Stimulated activated CD8-positive, alpha-beta memory T cell treated with anti-CD3 and anti-CD28 coated beads, Interleukin-4, amount 100 ng/mL, for 4 hours (primary cell): ENCODE measurements around the gene SCN4B.
A peak's percentile ranks its signal among the peaks of the same experiment; 100 is the strongest.

ENCODE experiments used
- DNase-seq, 2 donors: peaks; one replicate each; pipeline ENCODE4 v3.0.0-alpha.2; 2020; ENCODE audit warnings: low read depth in 2 of 2, low spot score in 1 of 2

SCN4B gene

DNA sequence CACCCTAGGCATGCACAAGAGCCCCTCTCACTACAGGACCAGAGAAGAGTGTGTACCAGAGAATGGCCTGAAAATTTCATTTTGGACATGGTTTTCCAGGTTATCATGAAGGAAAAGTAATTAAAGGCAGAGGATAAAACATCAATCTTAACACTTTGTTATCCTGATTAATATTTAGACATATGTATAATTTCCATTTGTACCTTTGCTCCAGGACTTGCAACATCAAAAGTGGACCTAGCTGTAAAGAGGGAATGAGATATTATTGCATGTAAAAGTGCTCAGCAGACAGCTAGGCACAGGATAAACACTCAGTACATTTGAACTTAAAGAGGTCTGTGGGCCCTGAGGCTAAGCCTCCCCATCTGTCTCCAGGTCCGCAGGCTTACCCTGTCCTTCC, 2.0 kb upstream of the SCN4B start:
- no peak for DNase-seq

DNA sequence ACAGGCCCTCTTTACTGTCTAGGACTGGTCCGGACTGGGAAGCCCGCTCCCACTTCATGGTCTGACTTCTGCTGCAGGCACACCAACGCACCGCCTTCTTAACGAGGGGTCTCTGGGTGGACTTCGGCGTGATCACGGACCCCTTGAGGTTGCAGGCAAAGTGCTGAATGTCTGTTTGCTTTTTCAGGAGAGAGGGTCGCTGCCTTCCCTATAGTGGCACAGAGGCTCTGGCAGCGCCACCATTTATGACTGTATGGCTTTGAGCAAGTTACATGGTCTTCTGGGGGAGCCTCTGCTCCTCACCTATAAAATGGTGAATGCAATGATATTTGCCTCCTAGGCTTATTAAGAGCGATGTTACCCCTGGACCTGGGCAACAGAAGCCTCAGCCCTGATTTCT, 1.4 kb upstream of the SCN4B start:
- DNase-seq = no peak

DNA sequence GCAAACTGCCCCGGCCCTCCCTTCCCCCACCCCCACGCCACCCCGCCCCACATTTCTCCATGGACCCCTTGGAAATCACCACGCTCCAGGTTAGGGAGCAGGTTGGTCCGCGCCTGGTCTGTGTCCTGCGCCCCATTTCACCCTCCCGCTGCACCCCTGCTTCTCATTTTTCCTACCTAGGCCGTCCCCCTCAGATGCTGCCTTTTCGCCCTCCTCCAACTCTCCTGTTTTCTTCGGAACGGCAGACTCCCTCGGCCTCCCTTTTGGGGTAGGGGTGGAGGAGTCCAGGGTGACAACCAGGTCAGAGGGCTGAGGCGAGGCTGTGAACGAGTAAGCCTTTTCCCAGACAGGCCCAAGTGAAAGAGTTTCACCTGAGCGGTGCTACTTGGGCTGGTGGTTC, 893 bp upstream of the SCN4B start:
- no peak for DNase-seq

DNA sequence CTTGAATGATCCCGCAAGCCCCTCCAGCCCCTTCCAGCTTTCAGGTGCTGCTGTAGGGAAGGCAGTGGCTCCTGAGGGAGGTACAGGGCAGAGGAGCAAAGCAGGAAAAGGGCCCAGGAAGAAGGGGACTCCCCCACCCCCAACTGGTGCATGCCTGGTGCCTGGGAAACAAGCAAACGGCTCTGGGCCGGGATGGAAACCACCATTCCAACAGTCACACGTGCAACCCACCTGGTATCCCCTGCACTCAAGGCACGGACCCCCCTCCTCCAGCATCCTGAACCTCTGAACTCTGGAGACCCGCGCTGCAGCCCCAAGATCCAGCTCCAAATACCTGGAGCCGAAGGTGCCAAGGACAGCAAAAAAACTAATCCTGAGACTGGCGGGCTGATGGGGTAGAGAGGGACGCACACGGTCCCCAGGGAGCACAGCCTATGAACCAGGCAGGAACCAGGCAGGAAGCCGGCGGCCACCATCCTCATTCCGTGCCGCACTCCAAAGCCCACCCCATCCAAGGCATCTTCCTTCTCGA, 537 bp downstream of the SCN4B start:
- DNase-seq = no peak

DNA sequence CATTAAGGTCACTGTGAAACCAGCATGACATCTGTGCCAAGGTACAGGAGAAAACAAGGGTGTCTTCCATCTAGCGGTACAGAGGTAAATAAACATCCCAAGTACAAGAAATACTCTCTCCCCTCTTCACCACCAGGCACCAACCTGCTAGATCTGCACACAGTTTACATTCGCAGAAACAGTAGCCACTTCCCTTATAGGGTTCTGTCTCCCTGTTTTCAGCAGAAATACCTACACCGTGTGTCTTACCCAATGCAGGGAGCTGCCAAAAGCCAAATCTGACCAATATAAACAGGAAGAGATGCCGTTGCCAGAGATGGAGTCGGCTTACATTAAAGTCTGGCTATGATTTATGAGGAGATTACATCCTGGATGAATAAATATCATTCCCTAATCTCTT, 1.2 kb downstream of the SCN4B start:
- no peak for DNase-seq

DNA sequence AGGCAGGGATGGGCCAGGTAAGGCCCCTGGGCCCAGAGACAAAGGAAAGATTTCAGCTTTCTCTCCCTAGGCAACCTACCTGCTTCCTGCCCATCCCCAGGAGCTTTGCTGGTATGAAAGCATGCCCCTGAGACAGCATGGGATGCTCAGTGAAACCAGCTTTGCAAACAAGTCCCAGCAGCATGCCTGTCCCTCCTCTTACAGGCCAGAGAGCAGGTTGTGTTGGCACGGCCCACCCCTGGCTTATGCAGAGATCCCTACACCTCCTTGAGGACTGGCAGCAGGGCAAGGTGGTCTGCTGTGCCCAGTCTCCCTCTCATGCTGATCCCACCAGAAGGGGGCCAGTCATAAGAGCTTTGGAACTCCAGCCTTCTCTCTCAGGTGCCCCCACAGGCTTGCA, 3.1 kb downstream of the SCN4B start:
- DNase-seq = no peak

DNA sequence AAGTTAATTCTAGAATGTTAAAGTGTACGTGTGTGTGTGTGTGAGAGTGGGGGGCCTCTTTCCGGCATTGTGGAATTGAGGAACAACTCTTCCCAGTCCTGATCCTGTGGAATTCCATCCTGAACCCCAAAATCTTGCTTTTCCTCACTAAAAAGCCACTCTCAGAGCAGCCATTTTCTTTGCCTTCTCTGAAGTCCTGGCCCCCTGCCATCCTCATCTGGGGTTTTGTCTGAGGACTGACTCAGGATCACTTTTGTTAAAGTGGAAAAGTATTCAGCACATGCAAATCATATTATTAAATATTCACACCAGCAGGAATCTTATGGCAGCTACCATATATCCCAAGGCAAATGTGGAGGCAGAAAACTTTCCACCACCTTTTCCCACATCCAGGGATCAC, 3.8 kb downstream of the SCN4B start:
- no peak for DNase-seq

DNA sequence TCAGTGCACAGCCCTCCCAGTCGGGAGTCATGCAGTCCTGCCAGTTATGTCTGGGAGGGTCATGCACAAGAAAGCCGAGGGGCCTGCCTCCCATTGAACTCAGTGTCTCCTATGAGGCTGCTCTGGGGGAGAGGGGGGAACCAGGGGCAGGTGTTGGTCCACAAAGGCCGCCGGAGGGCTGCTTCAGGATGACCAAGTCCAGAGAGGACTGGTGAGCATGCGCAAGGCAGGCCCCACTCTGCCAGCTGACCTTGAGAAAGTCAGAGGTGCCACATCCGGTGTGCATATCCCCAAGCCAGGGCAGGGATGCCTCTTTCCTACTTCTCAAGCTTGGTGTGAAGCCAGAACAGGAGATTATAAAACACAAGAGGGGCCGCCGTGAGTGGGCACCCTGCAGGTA, 4.4 kb downstream of the SCN4B start:
- DNase-seq = no peak

DNA sequence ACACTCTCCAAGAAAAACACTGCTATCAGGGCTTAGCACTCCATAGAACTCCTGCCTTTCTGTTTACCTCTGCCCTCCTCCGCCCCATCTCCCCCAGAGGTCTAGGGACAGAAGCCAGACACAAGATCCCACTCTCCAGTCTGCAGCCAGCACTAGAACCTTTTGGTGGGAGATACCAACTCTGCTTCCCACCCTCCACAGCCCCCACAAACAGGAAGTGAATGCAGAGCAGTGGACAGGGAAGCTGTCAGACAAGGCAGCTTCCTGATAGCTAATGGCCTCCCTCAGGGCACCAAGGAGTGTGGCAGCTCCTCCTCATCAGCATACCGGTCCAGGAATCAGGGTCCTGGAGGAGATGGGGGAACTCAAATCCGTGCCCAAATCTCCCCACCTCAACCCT, 5.1 kb downstream of the SCN4B start:
- DNase-seq = no peak

DNA sequence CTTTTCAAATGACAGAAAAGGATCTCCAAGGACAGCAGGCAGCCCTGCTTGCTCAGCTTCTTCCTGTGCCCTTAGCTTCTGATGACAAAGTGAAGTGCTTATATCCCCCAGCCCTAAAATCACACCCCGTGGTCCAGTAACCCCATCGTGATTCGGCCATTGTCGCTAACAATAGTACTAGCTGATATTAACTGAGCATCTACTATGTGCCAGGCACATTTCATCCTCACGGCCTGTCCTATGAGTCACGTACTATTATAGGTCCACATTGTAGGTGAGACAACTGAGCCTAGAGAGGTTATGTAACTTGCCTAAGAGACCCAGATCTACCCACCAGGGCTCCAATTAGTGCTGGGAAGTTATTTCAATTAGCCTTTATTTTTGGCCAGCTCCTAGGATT, 6.1 kb downstream of the SCN4B start:
- no peak for DNase-seq

DNA sequence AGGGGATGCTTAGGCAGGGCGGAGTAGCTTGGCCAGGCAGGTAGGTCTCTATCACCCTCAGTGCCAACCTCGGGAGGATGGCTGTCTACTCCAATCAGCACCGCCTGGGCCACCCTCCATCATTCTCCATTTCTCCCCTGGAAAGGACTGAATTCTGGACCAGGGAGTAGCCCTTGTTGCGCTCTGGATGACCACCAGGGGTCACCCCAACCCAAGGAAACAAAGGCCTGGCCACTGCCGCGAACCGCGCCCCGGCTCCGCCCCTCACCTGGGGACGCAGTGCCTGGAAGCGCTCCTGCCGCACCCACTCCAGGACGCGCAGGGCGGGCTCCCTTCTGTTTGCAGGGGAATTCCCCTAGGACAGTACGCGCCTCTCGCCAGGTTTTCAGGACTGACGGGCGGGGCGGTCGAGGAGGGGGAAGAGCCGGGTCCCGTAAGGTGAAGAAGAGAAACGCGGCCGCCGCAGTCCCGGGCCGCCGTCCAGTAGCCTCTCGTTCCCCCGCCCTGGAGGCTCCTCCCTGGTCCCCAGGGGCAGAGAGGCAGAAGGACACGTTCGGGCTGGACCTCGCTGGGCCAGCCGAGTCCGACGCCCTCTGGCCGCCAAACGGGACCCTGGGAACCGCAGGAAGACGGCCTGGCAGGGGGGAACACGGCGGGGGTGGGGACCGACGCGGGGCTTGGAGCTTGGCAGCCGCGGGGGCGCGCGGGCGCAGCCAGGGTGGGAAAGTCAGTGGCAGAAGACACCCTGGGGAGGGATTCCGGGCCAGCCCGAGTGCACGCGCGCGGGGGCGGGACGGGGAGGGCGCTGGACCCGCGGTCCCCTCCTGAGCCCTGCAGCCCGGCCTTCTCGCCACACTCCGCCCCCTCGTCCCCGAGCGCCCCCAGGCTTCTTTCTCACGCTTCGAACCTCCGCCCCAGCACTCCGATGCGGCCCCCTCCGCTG, 7.1 kb downstream of the SCN4B start:
- DNase-seq = peak; percentile 67 to 72

DNA sequence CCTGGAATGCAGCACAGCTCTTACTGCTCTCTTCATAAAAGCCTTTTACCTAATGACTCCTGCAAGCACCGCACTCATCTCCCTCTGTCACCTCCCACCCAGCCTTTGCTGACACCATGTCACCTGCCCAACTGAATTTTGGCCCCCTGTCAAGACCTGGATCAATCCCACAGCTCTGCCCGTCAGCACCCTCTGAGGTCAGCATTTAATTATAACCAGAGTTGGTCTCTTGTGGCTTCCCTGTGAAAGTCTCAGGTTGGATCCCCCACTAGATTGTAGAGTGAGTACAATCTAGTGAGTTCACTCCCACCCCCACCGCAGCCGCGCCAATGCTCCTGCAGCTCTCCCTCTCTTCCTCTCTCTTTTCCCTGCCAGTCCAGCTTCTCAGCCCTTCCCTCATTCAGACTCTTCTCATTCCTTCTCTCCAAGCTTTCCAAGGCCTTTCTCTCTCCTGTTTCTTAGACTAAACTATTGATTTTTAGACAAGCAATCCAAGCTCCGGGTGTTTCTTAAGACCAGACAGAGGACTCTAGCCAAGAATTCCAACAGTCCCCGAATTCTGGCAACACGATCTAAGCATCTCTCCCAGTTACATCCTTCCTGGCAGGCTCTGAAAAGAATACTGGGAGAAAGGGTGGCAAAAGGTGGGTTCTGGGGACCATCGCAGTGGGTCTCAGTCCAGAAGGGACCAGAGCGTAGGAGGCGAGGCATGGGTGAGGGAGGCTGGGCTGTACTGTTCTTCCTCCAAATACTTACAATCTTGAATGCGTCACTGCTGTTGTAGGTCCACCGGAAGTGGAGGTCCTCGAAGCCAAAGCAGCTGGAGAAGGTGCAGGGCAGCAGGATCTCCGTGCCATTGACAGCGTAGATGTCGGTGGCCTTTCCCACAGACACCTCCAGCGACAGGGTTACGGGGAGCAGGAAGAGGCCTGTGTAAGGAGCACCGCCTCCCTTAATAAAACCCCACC, 8.0 kb downstream of the SCN4B start:
- no peak for DNase-seq

DNA sequence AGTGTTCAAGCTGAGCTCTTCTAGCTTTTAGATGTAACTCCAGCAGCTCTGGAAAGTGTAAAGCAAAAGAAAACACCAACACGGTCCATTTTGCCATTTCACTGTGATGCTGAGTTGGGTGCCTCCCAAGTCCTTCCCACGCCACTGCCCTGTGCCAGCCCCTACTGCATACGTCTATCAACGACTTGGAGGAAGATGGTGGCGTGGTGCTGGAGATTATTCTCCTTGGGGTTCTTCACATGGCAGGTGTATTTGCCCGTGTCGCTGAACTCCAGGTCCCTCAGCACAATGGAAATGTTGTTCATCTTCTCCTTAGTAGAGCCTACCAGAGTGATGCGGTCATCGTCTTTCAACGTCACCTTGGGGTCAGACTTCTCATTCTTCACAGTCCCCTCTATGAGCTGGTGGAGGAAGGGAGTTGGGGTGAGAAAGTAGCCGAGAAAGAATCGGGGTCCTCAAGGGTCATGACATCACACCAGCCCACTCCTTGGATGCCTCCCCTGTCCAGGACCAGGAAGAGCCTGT, 8.9 kb downstream of the SCN4B start:
- no peak for DNase-seq

DNA sequence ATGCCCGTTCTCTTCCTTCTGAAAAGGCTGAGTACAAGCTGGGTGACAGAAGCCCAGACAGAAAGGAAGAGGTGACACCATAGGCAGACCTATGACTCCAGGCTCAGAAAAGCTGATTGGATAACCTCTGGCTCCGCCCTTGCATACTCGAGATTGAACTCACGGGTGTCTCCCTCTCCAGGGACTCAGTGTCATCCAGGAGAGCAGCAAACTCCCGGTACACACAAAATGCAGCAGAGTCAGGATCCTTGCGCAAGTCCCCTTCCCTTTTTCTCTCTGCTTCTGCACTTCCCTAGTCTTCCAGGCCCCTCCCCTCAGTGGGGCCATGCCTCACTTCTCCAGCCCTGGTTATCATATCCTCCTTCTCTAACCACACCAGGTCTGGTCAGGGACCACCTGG, 9.8 kb downstream of the SCN4B start:
- no peak for DNase-seq

DNA sequence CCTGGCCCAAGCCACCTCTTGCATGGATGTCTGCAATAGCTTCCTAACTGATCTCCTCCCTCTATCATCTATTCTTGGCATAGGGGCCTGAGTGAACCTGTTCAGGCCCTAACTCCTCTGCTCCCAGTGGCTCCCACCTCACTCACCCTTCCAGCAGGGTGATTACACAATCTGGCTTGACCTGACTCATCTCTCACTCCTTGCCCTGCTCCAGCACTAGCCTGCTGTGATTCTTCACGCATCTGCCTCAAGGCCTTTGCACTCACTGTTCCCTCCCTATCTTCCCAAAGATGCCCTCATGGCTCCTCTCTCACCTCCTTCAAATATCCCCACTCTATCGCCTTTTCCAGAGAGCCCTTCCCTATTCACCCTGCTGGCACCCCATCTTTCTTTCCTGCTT, 10.5 kb downstream of the SCN4B start:
- DNase-seq = no peak

DNA sequence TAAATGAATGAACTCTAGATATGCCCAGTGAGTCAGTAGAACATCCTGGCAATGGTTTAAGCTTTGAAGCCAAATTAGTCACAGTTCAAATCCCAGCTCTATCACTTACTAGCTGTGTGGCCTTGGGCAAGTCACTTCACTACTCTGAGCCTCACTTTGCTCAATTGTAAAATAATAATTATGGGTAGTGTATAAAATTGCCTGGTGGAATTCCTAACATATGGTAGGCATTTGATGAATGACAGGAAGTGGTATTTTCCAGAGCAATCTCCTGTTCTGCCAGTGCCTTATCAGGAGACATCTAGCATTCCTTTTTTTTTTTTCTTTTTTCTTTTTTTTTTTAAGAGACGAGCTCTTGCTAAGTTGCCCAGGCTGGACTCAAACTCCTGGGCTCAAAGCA, 13.0 kb downstream of the SCN4B start:
- no peak for DNase-seq

DNA sequence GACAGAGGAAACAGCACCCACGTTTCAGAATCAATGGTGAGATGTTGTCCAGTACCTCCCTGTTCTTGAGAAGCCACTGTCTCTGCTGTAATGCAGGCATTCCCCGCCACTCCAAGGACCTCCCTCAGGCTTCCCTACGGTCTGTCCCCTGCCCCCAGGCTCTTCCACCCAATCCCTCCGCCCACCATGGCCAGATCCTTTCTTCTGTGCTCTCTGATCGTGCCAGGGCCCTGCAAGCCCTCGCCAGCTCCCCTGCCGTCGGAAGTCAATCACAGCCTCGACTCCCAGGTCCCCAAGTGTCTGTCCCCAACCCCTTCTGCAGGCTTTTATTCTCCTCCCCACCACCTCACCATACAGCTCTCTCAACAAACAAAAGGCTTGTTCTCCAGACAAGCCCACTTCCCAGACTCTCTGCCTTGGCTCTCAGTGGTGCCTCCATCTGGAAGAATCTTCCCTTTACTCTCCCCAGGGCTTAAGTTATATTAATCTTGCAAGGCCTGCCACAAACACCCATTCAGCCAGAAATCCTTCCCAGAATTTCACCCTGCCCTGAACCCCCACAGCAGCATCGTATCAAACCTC, 13.7 kb downstream of the SCN4B start:
- no peak for DNase-seq

DNA sequence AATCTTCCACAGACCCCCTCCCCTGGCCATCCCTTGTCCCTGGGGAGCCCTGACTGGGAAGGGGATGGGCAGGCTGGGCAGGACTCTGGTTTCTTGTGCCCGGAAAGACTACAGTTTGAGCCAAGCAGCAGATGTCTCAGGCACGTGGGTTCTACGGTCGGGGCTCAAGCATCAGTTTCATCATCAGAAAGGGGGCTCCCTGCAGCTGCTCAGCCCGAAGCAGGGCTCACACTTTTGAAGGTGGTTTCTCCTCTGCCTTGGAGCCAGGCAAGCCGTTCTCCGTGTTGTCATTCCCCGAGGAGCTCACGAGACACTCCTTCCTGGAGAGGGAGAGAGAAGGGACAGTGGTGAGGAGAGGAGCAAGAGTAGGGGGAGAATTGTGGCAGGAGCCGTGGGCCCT, 15.8 kb downstream of the SCN4B start:
- no peak for DNase-seq

DNA sequence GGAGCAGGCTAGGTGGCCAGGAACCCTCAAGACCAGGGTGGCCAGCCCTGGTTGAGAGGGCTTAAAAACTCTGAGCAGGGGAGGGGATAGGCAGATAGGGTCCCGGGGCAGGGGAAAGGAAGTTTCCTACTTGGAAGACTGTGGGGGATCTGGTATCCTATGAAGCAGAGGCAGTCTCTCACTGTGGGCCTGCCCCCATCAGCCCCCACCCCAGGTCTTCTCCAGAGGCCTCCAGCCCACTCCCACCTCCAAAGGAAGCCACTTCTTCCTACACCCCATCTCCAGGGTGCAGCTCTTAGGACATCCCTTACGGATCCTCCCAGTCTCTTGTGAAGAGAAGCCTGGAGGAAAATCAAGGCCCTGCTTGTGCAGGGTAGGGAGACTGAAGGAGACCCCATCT, 16.3 kb downstream of the SCN4B start:
- DNase-seq = no peak

DNA sequence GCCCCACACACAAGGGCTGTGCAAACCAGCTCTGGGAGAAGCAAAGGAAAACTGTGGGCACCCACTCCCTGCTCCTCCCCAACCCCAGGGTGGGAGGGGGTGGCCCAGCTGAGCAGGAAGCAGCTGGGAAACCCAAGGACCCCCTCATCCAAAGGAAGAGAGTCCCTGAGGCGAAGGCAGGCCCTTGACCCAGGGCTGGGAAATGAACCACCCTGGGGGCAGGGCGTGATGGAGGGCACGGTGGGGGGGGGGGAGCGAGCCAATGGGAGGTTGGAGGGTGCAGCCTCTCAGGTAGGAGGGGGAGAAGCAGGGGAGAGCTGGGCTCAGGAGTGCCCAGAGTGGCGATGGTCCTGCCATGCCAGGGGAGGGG, 16.8 kb downstream of the SCN4B start:
- DNase-seq = no peak

DNA sequence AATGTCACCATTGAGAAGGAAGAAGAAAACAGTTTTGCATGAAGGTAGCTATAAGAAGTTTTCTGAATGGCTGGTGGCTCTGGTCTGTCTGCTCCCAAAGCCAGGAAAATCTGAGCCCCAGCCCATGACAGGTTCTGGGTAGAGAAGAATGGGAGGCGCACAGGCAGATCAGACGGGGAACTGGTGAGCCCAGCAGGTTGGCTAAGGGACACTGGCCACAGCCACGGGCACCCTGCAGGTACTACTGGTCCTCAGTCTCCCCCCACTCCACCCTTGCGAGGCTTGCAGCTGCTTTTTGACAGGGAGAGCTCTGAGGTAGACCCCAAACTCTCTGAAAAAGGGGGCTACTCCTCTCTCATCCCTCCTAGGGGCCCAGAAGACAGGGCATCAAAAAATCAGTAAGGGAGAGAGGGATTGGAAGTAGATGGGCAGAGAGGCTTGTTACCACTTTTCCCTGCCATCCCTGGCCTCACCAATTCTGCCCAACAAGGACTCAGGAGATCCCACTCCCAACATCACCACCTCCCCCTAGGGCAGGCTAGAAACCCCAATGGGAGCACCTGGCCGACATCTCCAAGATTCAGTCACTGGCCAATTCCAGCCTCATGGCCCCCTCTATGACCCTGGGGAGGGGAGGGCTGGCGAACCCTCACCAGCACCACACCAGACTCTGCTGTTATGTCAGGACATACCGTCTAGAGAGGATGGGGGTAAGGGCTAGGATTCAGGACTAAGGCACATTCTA, 17.4 kb downstream of the SCN4B start:
- no peak for DNase-seq
